GM10266 (cell line): Measurements from ENCODE around the gene TP73.

ENCODE experiments used
- DNase-seq: peaks from one replicate; pipeline ENCODE4 v3.0.0; 2012; ENCODE audit errors: extremely low spot score
- TF ChIP-seq, protein P1 (sequence below): IDR thresholded peaks from 2 replicates; pipeline ENCODE4 v1.5.1; 2012; ENCODE audit warnings: mild to moderate bottlenecking, low read depth; ENCODE audit not compliant: control insufficient read depth, insufficient read depth; ENCODE audit errors: missing control alignments

The TP73 gene

DNA sequence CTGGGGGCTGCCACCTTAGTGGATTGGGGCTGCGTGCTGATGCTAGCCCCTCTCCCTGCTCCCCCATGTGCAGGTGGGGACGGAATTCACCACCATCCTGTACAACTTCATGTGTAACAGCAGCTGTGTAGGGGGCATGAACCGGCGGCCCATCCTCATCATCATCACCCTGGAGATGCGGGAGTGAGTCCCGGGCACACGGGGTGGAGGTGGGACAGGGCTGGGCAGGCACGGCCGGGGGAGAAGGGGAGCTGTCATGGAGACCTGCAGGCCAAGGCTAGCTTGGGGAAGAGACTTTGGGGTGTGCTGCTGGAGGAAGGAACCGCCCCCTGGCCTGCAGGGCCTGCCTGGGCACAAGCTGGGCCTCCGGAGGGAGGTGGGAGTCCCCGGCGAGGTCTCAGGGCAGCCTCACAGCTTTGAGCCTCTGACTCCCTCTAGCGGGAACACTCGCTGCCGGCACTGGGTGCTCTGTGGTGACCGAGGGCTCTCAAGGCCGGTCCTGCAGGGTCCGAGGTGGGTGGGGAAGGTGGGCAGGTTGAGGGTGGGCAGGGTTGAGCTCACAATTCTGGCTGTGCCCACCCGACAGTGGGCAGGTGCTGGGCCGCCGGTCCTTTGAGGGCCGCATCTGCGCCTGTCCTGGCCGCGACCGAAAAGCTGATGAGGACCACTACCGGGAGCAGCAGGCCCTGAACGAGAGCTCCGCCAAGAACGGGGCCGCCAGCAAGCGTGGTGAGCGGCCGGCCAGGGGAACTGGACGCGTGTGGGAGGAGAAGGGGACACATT is 74.9 kb downstream of the TP73 start:
- TF ChIP-seq, protein P1, sequence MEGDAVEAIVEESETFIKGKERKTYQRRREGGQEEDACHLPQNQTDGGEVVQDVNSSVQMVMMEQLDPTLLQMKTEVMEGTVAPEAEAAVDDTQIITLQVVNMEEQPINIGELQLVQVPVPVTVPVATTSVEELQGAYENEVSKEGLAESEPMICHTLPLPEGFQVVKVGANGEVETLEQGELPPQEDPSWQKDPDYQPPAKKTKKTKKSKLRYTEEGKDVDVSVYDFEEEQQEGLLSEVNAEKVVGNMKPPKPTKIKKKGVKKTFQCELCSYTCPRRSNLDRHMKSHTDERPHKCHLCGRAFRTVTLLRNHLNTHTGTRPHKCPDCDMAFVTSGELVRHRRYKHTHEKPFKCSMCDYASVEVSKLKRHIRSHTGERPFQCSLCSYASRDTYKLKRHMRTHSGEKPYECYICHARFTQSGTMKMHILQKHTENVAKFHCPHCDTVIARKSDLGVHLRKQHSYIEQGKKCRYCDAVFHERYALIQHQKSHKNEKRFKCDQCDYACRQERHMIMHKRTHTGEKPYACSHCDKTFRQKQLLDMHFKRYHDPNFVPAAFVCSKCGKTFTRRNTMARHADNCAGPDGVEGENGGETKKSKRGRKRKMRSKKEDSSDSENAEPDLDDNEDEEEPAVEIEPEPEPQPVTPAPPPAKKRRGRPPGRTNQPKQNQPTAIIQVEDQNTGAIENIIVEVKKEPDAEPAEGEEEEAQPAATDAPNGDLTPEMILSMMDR: peak; percentile 63
- peak; percentile 83 for DNase-seq

GRCh38 chr1:3727825-3728776 is 75.8 kb downstream of the TP73 start:
- TF ChIP-seq, protein P1: no peak
- DNase-seq: no peak

DNA sequence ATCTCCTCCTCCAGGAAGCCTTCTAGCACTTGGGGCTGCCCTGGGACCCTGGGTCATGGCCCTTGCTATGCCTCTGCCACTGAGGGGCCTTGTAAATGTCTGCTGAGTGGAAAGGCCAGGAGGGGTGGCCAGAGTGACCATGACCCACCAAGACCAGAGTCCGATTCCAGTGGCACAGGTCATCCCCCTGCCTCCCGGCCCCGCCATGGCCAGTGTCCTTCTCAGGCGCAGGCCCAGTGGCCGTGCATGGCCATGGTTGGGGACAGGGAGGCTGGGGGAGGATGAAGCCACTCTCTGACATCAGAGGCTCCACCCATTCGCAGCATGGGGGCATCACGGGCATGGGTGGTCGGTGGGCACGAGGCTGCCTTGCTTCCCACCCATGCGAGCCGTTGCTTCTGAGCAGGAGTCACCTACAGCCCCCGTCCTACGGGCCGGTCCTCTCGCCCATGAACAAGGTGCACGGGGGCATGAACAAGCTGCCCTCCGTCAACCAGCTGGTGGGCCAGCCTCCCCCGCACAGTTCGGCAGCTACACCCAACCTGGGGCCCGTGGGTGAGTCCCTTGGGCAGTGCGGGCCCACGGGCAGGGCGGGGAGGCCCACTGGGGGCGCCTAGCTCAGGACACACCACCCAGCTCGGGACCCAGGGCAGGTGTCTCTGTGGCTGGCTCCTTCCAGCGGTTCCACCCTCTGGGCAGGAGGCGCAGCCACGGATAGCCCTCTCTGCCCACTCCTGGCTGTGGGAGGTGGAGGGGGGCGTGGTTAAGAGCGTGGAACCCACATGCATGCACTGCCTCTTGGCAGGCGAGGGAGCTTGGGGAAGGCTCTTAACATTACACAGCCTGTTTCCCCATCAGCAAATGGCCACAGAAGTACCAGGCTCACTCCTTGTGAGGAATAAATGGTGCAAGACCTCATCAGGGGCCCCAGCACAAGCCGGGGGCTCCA is 77.6 kb downstream of the TP73 start:
- DNase-seq: no peak
- TF ChIP-seq, protein P1: no peak

DNA sequence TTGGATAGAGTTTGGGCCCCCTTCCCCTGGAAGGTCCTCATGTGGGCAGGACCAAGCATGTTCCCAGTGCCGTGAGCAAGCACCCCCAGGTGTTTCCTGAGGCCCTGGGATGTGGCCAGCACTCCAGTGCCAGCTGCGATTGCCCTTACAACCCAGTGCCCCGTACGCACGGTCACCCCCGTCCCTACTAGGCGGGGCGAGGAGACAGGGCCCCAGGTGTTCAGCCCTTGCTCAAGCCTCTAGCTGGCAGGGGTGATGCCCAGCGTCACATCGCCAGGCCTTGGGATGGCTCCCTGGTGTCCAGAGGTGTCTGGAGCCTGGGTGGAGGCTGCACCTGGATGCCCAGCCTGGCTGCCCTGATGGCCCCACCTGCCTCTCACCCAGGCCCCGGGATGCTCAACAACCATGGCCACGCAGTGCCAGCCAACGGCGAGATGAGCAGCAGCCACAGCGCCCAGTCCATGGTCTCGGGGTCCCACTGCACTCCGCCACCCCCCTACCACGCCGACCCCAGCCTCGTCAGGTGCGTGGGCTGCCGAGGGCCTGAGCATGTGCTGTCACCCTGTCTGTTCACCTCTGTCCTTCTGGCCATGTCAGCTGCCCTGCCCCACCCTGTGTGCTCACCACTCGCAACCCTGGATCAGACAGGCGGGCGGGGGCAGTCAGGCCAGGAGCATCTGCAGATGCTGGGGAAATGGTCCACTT is 78.4 kb downstream of the TP73 start:
- DNase-seq: no peak
- TF ChIP-seq, protein P1: no peak

DNA sequence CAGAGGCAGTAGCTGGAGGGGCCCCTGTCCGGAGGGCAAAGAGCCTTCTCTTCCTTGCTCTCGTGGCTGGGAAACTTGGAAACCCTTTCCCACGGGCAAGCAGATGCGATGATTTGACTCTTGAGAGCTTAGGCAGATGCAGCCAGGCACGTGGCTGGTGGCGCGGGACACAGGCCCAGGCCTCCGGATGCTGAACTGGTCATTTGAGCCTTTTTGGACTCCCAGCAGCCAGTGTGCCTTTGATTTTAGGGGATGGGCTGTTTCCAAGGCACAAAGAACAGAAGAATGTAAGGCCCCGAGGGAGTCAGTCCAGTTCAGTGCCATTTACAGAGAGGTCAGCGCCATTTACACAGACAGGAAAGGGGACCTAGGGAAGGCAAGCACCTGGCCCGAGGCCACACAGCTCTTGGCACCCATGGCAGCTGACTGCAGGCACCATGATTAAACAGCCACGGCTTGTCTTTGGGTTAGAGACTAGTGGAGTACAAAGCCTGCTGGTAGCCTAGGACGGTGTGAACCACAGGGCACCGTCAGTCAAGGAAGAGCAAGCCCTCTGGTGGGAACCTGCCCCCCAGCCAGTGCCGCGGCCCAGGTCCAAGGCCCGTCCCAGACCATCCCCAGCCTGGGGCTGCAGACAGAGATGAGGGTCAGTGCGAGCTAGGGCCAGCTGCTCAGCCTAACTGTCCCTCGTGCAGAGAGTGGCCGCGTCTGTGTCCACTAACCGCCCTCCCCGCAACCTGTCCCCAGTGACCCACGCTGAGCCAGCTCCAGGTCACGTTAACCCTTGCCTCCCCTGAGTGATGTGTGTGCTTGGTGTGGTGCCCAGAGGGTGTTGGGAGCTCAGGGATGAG is 79.5 kb downstream of the TP73 start:
- DNase-seq: no peak
- TF ChIP-seq, protein P1: no peak
